Keratinocyte (primary cell): ENCODE data around the gene GPC4. TPM values are rescaled to one million over a fixed set of nuclear protein-coding genes. Genes with fewer than 3 reads are reported as not detected.

Experiments
- DNase-seq: peaks from one replicate; pipeline ENCODE4 v3.0.0-alpha.2; 2011; ENCODE audit warnings: low read depth, missing footprints, low spot score
- FAIRE-seq: peaks from 2 replicates; lab custom pipeline; 2011; peaks lifted over from hg19 to GRCh38; lab: Jason Lieb, UNC
- H2AFZ ChIP-seq: 2 replicates; pipeline ENCODE4 v1.6.0; 2012; ENCODE audit warnings: low read length, control low read depth, inconsistent platforms; ENCODE audit not compliant: control insufficient read depth
- H3K27ac ChIP-seq: 2 replicates; pipeline ENCODE4 v1.5.1; 2011; ENCODE audit warnings: low read length; ENCODE audit not compliant: control insufficient read depth, insufficient read depth
- H3K27me3 ChIP-seq: 3 replicates; pipeline ENCODE4 v1.6.0; 2011; ENCODE audit warnings: low read length; ENCODE audit not compliant: control insufficient read depth, insufficient read depth; ENCODE audit errors: extremely low read depth
- H3K36me3 ChIP-seq, 2 experiments: 2 replicates in 1 of 2; 3 replicates in 1 of 2; pipeline ENCODE4 v1.5.1; 2011; ENCODE audit warnings: low read length in 2 of 2, mild to moderate bottlenecking in 1 of 2; ENCODE audit not compliant: control insufficient read depth in 2 of 2, insufficient read depth in 2 of 2; ENCODE audit errors: extremely low read depth in 1 of 2
- H3K4me1 ChIP-seq: 3 replicates; pipeline ENCODE4 v1.5.1; 2011; ENCODE audit warnings: low read length; ENCODE audit not compliant: control insufficient read depth, insufficient read depth; ENCODE audit errors: extremely low read depth
- H3K4me2 ChIP-seq: 3 replicates; pipeline ENCODE4 v1.6.0; 2011; ENCODE audit warnings: low read depth, low read length; ENCODE audit not compliant: control insufficient read depth, insufficient read depth; ENCODE audit errors: extremely low read depth
- H3K4me3 ChIP-seq, 3 experiments: fragments of 200-600 bp in 1 of 3; sonication (generic) in 1 of 3; 2 replicates in 2 of 3; 3 replicates in 1 of 3; pipeline ENCODE4 v1.5.1; 2011 to 2016; ENCODE audit warnings: low read length in 3 of 3, mild to moderate bottlenecking in 3 of 3, control low read depth in 2 of 3, inconsistent platforms in 1 of 3, low read depth in 1 of 3, mixed read lengths in 1 of 3, mixed run types in 1 of 3, moderate library complexity in 1 of 3; ENCODE audit not compliant: control insufficient read depth in 2 of 3, insufficient read depth in 2 of 3; ENCODE audit errors: extremely low read depth in 1 of 3
- H3K79me2 ChIP-seq: 2 replicates; pipeline ENCODE4 v1.6.0; 2012; ENCODE audit warnings: low read length; ENCODE audit not compliant: control insufficient read depth, insufficient read depth
- H3K9ac ChIP-seq: 3 replicates; pipeline ENCODE4 v1.6.0; 2011; ENCODE audit warnings: low read length; ENCODE audit not compliant: control insufficient read depth, insufficient read depth; ENCODE audit errors: extremely low read depth
- H3K9me1 ChIP-seq: 3 replicates; pipeline ENCODE4 v1.6.0; 2011; ENCODE audit warnings: low read length; ENCODE audit not compliant: control insufficient read depth, insufficient read depth; ENCODE audit errors: extremely low read depth
- H3K9me3 ChIP-seq: 2 replicates; pipeline ENCODE4 v1.5.1; 2012; ENCODE audit warnings: low read depth, low read length; ENCODE audit not compliant: control insufficient read depth
- H4K20me1 ChIP-seq: 3 replicates; pipeline ENCODE4 v1.6.0; 2011; ENCODE audit warnings: low read length; ENCODE audit not compliant: control insufficient read depth, insufficient read depth; ENCODE audit errors: extremely low read depth
- EZH2 ChIP-seq: IDR thresholded peaks from one replicate; pipeline ENCODE4 v1.6.1; 2012; ENCODE audit warnings: inconsistent platforms, mild to moderate bottlenecking, low read length, moderate library complexity
- dilution Hi-C: fragments of 300-500 bp; cut with MboI; formaldehyde crosslinking; loops from one replicate; pipeline ENCODE4 v1.7.0; 2020; ENCODE audit warnings: low sequenced_read_pairs; ENCODE audit not compliant: extremely low pct_ligation_motif_present
- polyA plus RNA-seq, 5 experiments: library from polyadenylated mRNA; depleted of rRNA in 3 of 5; stranded (reverse) in 3 of 5; stranded (forward) in 1 of 5; unstranded in 1 of 5; fragments of >200 nt; gene quantifications; 1 replicate in 1 of 5; 2 replicates in 3 of 5; 3 replicates in 1 of 5; pipeline versions ENCODE4 v1.2.1 to v1.2.3, GENCODE V29; 2011 to 2012; ENCODE audit warnings: missing spikeins in 2 of 5, low read depth in 1 of 5, low replicate concordance in 1 of 5
- TF ChIP-seq, protein P1 (sequence below), 3 experiments: IDR thresholded peaks in 1 of 3; conservative IDR thresholded peaks in 1 of 3; optimal IDR thresholded peaks in 1 of 3; 2 replicates in 2 of 3; 3 replicates in 1 of 3; pipeline versions ENCODE3 to v1.5.1; 2011; ENCODE audit warnings: low read length in 3 of 3, mild to moderate bottlenecking in 3 of 3, moderate library complexity in 2 of 3, control low read depth in 1 of 3, inconsistent platforms in 1 of 3; ENCODE audit not compliant: insufficient read depth in 2 of 3; ENCODE audit errors: extremely low read depth in 1 of 3

Gene GPC4
- polyA plus RNA-seq, 1 donor (not counting 4 experiments of a cell fraction or from before 2014, with no cell fraction given), result 0.76 TPM

DNA sequence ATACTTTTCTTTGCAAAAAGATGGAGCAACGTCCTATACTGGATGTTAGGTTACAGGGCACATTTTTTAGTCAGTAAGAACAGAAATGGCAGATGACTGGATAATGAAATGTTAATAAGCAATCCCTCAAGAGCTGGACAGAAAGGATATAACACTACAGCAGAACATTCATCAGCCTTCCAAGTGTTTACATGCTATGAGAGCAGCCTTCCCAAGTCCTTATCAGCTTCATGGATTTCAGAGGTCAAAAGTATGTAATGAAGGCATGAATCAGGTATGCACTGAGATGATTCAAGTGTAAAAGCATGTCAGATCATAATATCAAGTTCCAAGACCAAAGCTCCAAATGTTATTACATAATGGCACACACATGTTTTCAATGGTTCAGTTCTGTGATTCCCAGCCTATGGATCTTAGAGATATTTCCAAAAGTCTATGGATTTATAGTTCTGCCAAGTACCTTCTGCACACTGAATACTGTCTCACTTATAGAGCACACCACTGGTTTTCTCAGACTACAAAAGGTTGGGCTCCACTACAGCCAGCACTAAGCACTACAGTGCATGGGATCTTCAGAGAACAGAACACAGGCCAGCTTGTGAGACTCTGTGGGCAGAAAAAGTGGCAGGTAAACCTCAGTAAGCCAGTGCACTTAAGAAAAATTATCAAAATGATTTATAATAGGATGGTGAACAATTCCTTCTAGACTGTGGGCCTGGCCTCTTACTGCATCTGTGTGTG, 49.2 kb downstream of the GPC4 start:
- no peaks in the 10 kb centered on the region for H3K9me3 ChIP-seq
- no peak overlapping the region for H3K27ac ChIP-seq
- no peaks in the 10 kb centered on the region for H3K36me3 ChIP-seq
- DNase-seq, result no peak
- H3K4me3 ChIP-seq, result no peak overlapping the region
- TF ChIP-seq, protein P1, sequence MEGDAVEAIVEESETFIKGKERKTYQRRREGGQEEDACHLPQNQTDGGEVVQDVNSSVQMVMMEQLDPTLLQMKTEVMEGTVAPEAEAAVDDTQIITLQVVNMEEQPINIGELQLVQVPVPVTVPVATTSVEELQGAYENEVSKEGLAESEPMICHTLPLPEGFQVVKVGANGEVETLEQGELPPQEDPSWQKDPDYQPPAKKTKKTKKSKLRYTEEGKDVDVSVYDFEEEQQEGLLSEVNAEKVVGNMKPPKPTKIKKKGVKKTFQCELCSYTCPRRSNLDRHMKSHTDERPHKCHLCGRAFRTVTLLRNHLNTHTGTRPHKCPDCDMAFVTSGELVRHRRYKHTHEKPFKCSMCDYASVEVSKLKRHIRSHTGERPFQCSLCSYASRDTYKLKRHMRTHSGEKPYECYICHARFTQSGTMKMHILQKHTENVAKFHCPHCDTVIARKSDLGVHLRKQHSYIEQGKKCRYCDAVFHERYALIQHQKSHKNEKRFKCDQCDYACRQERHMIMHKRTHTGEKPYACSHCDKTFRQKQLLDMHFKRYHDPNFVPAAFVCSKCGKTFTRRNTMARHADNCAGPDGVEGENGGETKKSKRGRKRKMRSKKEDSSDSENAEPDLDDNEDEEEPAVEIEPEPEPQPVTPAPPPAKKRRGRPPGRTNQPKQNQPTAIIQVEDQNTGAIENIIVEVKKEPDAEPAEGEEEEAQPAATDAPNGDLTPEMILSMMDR (optimal IDR thresholded peaks at IDR 0.05 in 1 of 3, IDR thresholded peaks at IDR 0.05 in 1 of 3, conservative IDR thresholded peaks at IDR 0.05 in 1 of 3; ENCODE audit: extremely low read depth in 1 of 3, insufficient read depth in 2 of 3, low read length in 3 of 3), result no peak
- TF ChIP-seq EZH2, result no peak
- H3K9me1 ChIP-seq, result no peaks in the 10 kb centered on the region
- H3K9ac ChIP-seq, result no peak overlapping the region
- no peak for FAIRE-seq
- dilution Hi-C loops, result no loop called here
- no peak overlapping the region for H2AFZ ChIP-seq
- H3K27me3 ChIP-seq, result no peaks in the 10 kb centered on the region
- H3K4me2 ChIP-seq, result no peak overlapping the region
- H3K79me2 ChIP-seq, result no peaks in the 10 kb centered on the region
- H3K4me1 ChIP-seq, result no peaks in the 10 kb centered on the region
- H4K20me1 ChIP-seq, result no peaks in the 10 kb centered on the region

DNA sequence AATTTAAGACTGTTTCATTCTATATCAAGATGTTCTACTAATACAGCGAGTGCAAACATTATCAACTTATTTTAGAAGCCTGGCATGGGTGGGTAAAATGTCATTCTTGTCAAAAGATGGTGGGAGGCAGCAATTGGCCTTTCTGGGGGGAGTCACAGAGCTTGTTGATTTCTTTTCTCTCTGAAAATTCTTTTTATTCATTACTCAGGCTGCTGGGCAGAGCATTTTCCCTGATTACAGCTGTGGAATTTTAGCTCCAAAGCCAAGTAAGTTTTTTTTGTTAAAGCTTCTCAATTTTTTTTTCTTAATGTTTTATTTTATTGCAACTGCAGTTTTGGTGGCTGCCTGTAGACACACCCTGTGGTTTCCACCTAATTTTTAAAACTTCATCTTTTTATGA, 50.4 kb downstream of the GPC4 start:
- no peak overlapping the region for H3K9ac ChIP-seq
- no peaks in the 10 kb centered on the region for H3K9me3 ChIP-seq
- no peak for FAIRE-seq

More for the DNA sequence above, 50.4 kb downstream of the GPC4 start:
- Histone ChIP-seq H3K27ac (no peak overlapping the region), H3K4me3 (no peak overlapping the region), H3K4me2 (no peak overlapping the region), H2AFZ (no peak overlapping the region), H3K4me1 (no peaks in the 10 kb centered on the region), H3K79me2 (no peaks in the 10 kb centered on the region), H3K27me3 (no peaks in the 10 kb centered on the region), H4K20me1 (no peaks in the 10 kb centered on the region), H3K9me1 (no peaks in the 10 kb centered on the region), H3K36me3 (no peaks in the 10 kb centered on the region)
- dilution Hi-C loops, result no loop called here
- TF ChIP-seq EZH2, result no peak
- TF ChIP-seq, protein P1 (optimal IDR thresholded peaks at IDR 0.05 in 1 of 3, IDR thresholded peaks at IDR 0.05 in 1 of 3, conservative IDR thresholded peaks at IDR 0.05 in 1 of 3; ENCODE audit: extremely low read depth in 1 of 3, insufficient read depth in 2 of 3, low read length in 3 of 3), result no peak
- no peak for DNase-seq
